ENCODE data around the gene OPCML. TPM values are rescaled to one million over a fixed set of nuclear protein-coding genes. Genes with fewer than 3 reads are reported as not detected.

The OPCML gene
- total RNA-seq, 2 donors from 2014 or later = not detected

DNA sequence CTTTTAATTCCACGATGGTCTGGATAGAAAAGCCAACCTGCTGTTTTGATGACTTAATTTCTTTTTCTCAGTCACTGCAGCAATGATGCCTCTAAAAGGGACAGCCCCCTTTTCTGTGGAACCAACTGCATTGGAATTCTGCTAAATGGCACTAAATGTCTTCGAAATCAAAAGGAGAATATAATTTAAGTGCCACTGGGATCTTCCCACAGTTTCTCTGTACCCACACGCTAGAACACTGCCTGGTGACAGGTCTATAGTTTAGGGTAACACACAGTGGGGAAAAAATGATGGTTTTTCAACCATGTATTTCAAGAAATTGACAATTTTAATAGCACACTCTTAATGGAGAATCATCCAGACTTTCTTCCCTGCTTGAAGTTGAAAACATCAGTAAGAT lies 182.3 kb downstream of the OPCML start:
- H3K27me3 ChIP-seq (replicated peaks; ENCODE audit: insufficient read depth) = no peaks in the 10 kb centered on the region
- H3K4me1 ChIP-seq (ENCODE audit: control insufficient read depth in 1 of 2, low read depth in 2 of 2) = no peaks in the 10 kb centered on the region
- DNase-seq (ENCODE audit: low spot score) = no peak
- TF ChIP-seq, protein P1, sequence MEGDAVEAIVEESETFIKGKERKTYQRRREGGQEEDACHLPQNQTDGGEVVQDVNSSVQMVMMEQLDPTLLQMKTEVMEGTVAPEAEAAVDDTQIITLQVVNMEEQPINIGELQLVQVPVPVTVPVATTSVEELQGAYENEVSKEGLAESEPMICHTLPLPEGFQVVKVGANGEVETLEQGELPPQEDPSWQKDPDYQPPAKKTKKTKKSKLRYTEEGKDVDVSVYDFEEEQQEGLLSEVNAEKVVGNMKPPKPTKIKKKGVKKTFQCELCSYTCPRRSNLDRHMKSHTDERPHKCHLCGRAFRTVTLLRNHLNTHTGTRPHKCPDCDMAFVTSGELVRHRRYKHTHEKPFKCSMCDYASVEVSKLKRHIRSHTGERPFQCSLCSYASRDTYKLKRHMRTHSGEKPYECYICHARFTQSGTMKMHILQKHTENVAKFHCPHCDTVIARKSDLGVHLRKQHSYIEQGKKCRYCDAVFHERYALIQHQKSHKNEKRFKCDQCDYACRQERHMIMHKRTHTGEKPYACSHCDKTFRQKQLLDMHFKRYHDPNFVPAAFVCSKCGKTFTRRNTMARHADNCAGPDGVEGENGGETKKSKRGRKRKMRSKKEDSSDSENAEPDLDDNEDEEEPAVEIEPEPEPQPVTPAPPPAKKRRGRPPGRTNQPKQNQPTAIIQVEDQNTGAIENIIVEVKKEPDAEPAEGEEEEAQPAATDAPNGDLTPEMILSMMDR (IDR thresholded peaks at IDR 0.05) = no peak
- H3K9me3 ChIP-seq = no peaks in the 10 kb centered on the region
- no peak overlapping the region for H3K4me3 ChIP-seq
- no peak overlapping the region for H3K27ac ChIP-seq
- H3K36me3 ChIP-seq = no peaks in the 10 kb centered on the region
- ATAC-seq (ENCODE audit: insufficient number of reproducible peaks, low FRiP score, low read depth) = no peak

GRCh38 chr11:133347988-133348387 lies 184.3 kb downstream of the OPCML start:
- no peak for DNase-seq (ENCODE audit: low spot score)
- ATAC-seq (ENCODE audit: insufficient number of reproducible peaks, low FRiP score, low read depth) = no peak
- no peaks in the 10 kb centered on the region for H3K9me3 ChIP-seq
- no peaks in the 10 kb centered on the region for H3K27me3 ChIP-seq (replicated peaks; ENCODE audit: insufficient read depth)
- TF ChIP-seq, protein P1 (IDR thresholded peaks at IDR 0.05) = no peak
- H3K4me3 ChIP-seq = no peak overlapping the region
- H3K36me3 ChIP-seq = no peaks in the 10 kb centered on the region
- H3K27ac ChIP-seq = no peak overlapping the region
- no peaks in the 10 kb centered on the region for H3K4me1 ChIP-seq (ENCODE audit: control insufficient read depth in 1 of 2, low read depth in 2 of 2)

GRCh38 chr11:133346137-133346536 lies 186.2 kb downstream of the OPCML start:
- no peak for ATAC-seq (ENCODE audit: insufficient number of reproducible peaks, low FRiP score, low read depth)
- no peak for DNase-seq (ENCODE audit: low spot score)
- Histone ChIP-seq H3K9me3 (no peaks in the 10 kb centered on the region), H3K36me3 (no peaks in the 10 kb centered on the region), H3K27ac (no peak overlapping the region), H3K27me3 (replicated peaks; ENCODE audit: insufficient read depth) (no peaks in the 10 kb centered on the region), H3K4me1 (ENCODE audit: control insufficient read depth in 1 of 2, low read depth in 2 of 2) (no peaks in the 10 kb centered on the region), H3K4me3 (no peak overlapping the region)
- TF ChIP-seq, protein P1 (IDR thresholded peaks at IDR 0.05) = no peak

GRCh38 chr11:133343951-133344350 lies 188.3 kb downstream of the OPCML start:
- DNase-seq (ENCODE audit: low spot score) = no peak
- no peak overlapping the region for H3K4me3 ChIP-seq
- no peak for ATAC-seq (ENCODE audit: insufficient number of reproducible peaks, low FRiP score, low read depth)
- no peaks in the 10 kb centered on the region for H3K27me3 ChIP-seq (replicated peaks; ENCODE audit: insufficient read depth)
- no peaks in the 10 kb centered on the region for H3K4me1 ChIP-seq (ENCODE audit: control insufficient read depth in 1 of 2, low read depth in 2 of 2)
- TF ChIP-seq, protein P1 (IDR thresholded peaks at IDR 0.05) = no peak
- H3K9me3 ChIP-seq = no peaks in the 10 kb centered on the region
- H3K36me3 ChIP-seq = no peaks in the 10 kb centered on the region
- no peak overlapping the region for H3K27ac ChIP-seq

DNA sequence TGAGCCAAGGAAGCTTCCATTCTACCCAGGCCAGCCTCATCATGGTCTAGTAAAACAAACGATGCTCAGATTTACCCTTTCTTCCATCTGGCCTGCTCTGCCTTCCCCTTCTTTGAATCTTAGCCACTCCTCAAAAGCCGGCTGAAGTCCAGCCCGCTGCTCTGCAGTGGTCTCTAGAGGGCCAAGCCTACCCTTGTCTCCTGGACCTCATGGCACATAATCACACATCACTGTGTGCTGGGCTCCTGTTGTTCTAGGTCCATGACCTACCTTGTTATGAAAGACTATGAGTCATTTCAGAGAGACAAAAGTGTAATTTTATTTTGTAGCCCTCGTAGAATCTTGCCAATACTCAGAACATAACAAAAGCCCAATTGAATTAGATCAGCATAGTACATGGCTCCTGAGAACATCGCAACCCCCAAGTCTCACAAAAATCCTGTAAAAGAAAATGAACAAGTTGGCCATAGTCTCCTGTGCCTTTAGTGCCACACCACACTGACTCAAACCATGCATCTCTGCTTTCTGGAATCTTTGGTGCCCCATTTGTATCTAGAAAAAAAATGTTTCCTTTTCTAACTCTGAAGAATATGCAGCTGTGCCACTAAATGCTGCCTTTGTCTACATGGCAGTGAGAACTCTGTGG lies 192.7 kb downstream of the OPCML start:
- H3K9me3 ChIP-seq = no peaks in the 10 kb centered on the region
- H3K27ac ChIP-seq = no peak overlapping the region
- no peaks in the 10 kb centered on the region for H3K27me3 ChIP-seq (replicated peaks; ENCODE audit: insufficient read depth)
- H3K4me3 ChIP-seq = no peak overlapping the region
- TF ChIP-seq, protein P1 (IDR thresholded peaks at IDR 0.05) = no peak
- no peak for ATAC-seq (ENCODE audit: insufficient number of reproducible peaks, low FRiP score, low read depth)
- no peaks in the 10 kb centered on the region for H3K4me1 ChIP-seq (ENCODE audit: control insufficient read depth in 1 of 2, low read depth in 2 of 2)
- H3K36me3 ChIP-seq = no peaks in the 10 kb centered on the region
- DNase-seq (ENCODE audit: low spot score) = no peak

Measured in thoracic aorta (tissue), 2 donors.